Right atrium auricular region (tissue), 2 donors: Measurements from ENCODE around the gene MBTPS1. TPM values are rescaled to one million over a fixed set of nuclear protein-coding genes. Genes with fewer than 3 reads are reported as not detected.

Source experiments
- DNase-seq: peaks from one replicate; pipeline ENCODE4 v3.0.0-alpha.2; 2019; ENCODE audit warnings: low spot score
- H3K27ac ChIP-seq, 2 donors: fragments of 200-600 bp; sonication (generic); 1 replicate in 1 of 2; 2 replicates in 1 of 2; pipeline ENCODE4 v1.5.1; 2016 to 2019
- H3K27me3 ChIP-seq, 2 donors: fragments of 200-600 bp; sonication (generic); one replicate each; pipeline versions ENCODE4 v1.5.1 to v1.6.0; 2017 to 2019
- H3K36me3 ChIP-seq: fragments of 200-600 bp; sonication (generic); one replicate; pipeline ENCODE4 v1.5.1; 2016
- H3K4me1 ChIP-seq, 2 donors: fragments of 200-600 bp; sonication (generic); one replicate each; pipeline versions ENCODE4 v1.5.1 to v1.6.0; 2017 to 2019
- H3K4me3 ChIP-seq, 2 donors: fragments of 200-600 bp; sonication (generic); 1 replicate in 1 of 2; 2 replicates in 1 of 2; pipeline ENCODE4 v1.5.1; 2017 to 2019; ENCODE audit warnings: mild to moderate bottlenecking in 1 of 2, moderate library complexity in 1 of 2
- H3K9me3 ChIP-seq, 2 donors: fragments of 200-600 bp; sonication (generic); one replicate each; pipeline ENCODE4 v1.5.1; 2019
- CTCF ChIP-seq, 2 donors: fragments of 200-600 bp; sonication (generic); IDR thresholded peaks; one replicate each; pipeline ENCODE4 v1.5.1; 2019; ENCODE audit warnings: antibody characterized with exemption in 2 of 2
- total RNA-seq, 2 donors: library from RNA; depleted of rRNA; stranded (reverse); fragments of >200 nt; gene quantifications; one replicate each; pipeline ENCODE4 v1.1.0, GENCODE V29; 2016

Gene MBTPS1
- total RNA-seq, 2 donors from 2014 or later = 75.3 to 77.5 TPM

GRCh38 chr16:84139628-84140258, 23.0 kb upstream of the MBTPS1 start:
- H3K27ac ChIP-seq = peak overlapping the region; percentile 79 to 81
- no peaks in the 10 kb centered on the region for H3K9me3 ChIP-seq

GRCh38 chr16:84138824-84139627, 22.3 kb upstream of the MBTPS1 start:
- Histone ChIP-seq H3K9me3 (no peaks in the 10 kb centered on the region), H3K27me3 (no peaks in the 10 kb centered on the region), H3K4me3 (peak overlapping the region in 1 of 2 donors; percentile 3), H3K36me3 (no peaks in the 10 kb centered on the region), H3K27ac (peak overlapping the region; percentile 79 to 81), H3K4me1 (peaks cover 0 to 17% of the 10 kb centered on the region in 2 donors)
- TF ChIP-seq CTCF (IDR thresholded peaks at IDR 0.05) = no peak
- DNase-seq = no peak

More at GRCh38 chr16:84139628-84140258, 23.0 kb upstream of the MBTPS1 start:
- Histone ChIP-seq H3K4me3 (no peak overlapping the region), H3K27me3 (no peaks in the 10 kb centered on the region), H3K36me3 (no peaks in the 10 kb centered on the region), H3K4me1 (peaks cover 0 to 21% of the 10 kb centered on the region in 2 donors)
- no peak for DNase-seq
- TF ChIP-seq CTCF (IDR thresholded peaks at IDR 0.05) = no peak

GRCh38 chr16:84138500-84138823, 21.7 kb upstream of the MBTPS1 start:
- Histone ChIP-seq H3K9me3 (no peaks in the 10 kb centered on the region), H3K4me1 (peaks cover 0 to 12% of the 10 kb centered on the region in 2 donors), H3K36me3 (no peaks in the 10 kb centered on the region), H3K27me3 (no peaks in the 10 kb centered on the region), H3K27ac (peak overlapping the region; percentile 79 to 81), H3K4me3 (peak overlapping the region in 1 of 2 donors; percentile 3)
- no peak for TF ChIP-seq CTCF (IDR thresholded peaks at IDR 0.05)
- no peak for DNase-seq

GRCh38 chr16:84137769-84138357, 21.1 kb upstream of the MBTPS1 start:
- H3K27me3 ChIP-seq = no peaks in the 10 kb centered on the region
- no peaks in the 10 kb centered on the region for H3K36me3 ChIP-seq
- no peak for DNase-seq
- H3K4me3 ChIP-seq = no peak overlapping the region
- peak overlapping the region in 1 of 2 donors; percentile 79 for H3K27ac ChIP-seq
- TF ChIP-seq CTCF (IDR thresholded peaks at IDR 0.05) = no peak
- H3K9me3 ChIP-seq = no peaks in the 10 kb centered on the region
- peaks cover 0 to 10% of the 10 kb centered on the region in 2 donors for H3K4me1 ChIP-seq

GRCh38 chr16:84137287-84137686, 20.5 kb upstream of the MBTPS1 start:
- H3K27me3 ChIP-seq = no peaks in the 10 kb centered on the region
- H3K36me3 ChIP-seq = no peaks in the 10 kb centered on the region
- peak overlapping the region in 1 of 2 donors; percentile 79 for H3K27ac ChIP-seq
- TF ChIP-seq CTCF (IDR thresholded peaks at IDR 0.05) = no peak
- DNase-seq = no peak
- H3K9me3 ChIP-seq = no peaks in the 10 kb centered on the region
- no peak overlapping the region for H3K4me3 ChIP-seq
- peaks cover 0 to 10% of the 10 kb centered on the region in 2 donors for H3K4me1 ChIP-seq
